Measurements from ENCODE around the gene TRAF3.

DNA sequence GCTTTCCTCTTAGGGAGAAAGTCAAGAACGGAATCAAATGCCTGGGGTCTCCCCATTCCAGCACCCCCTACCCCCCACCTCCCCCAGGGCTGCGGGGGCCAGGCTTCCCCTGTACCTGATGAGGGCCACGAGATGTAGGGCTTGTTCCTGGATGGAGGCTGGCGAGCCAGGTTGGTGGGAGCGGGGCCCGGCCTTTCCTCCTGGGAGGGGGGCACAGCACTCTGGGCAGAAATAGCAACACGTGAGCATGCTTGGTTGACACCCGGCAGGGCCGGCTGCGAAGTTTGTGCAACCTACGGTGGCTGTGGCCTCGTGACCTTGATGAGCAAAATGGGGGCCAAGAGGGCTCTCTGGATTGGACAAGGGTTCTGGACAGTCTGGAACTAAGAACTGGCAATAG is 160.9 kb downstream of the TRAF3 start:
- TF ChIP-seq POLR2A (IDR thresholded peaks at IDR 0.05; ENCODE audit: low read length): no peak
- TF ChIP-seq GATA1 (IDR thresholded peaks at IDR 0.05; ENCODE audit: low read depth, low read length): no peak
